ENCODE results near the gene PAWR. TPM values are rescaled to one million over a fixed set of nuclear protein-coding genes. Genes with fewer than 3 reads are reported as not detected.
A peak's percentile ranks its signal among the peaks of the same experiment; 100 is the strongest.
"Not testable (repeated sequence)": the region's sequence is repeated elsewhere in the genome, so short reads cannot be mapped to it uniquely, and the experiment has no call there.

The PAWR gene
- total RNA-seq, 1 experiment from 2014 or later = 40.8 TPM

DNA sequence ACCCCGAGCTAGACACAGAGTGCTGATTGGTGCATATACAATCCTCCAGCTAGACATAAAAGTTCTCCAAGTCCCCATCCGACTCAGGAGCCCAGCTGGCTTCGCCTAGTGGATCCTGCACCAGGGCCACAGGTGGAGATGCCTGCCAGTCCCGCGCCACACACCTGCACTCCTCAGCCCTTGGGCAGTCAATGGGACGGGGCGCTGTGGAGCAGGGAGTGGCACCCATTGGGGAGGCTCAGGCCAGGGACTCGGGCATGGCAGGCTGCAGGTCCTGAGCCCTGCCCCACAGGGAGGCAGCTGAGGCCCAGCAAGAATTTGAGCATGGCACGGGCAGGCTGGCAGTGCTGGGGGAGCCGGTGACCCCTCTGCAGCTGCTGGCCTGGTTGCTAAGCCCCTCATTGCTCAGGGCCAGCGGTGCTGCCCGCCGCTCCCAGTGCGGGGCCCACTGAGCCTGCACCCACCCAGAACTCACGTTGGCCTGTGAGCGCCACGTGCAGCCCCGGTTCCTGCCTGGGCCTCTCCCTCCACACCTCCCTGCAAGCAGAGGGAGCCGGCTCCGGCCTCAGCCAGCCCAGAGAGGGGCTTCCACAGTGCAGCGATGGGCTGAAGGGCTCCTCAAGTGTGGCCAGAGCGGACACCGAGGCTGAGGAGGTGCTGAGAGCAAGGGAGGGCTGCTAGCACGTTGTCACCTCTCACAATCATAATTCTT, 136.7 kb downstream of the PAWR start:
- H3K4me3 ChIP-seq = no peak overlapping the region
- peaks cover 51% of the 10 kb centered on the region for H3K4me1 ChIP-seq (replicated peaks)
- no peak overlapping the region for H3K27ac ChIP-seq
- no peaks in the 10 kb centered on the region for H3K9me3 ChIP-seq (replicated peaks)
- no peaks in the 10 kb centered on the region for H3K27me3 ChIP-seq (replicated peaks)
- H3K36me3 ChIP-seq = peaks cover 20% of the 10 kb centered on the region
- DNase-seq (ENCODE audit: low read depth in 1 of 2, low spot score in 2 of 2) = no peak

DNA sequence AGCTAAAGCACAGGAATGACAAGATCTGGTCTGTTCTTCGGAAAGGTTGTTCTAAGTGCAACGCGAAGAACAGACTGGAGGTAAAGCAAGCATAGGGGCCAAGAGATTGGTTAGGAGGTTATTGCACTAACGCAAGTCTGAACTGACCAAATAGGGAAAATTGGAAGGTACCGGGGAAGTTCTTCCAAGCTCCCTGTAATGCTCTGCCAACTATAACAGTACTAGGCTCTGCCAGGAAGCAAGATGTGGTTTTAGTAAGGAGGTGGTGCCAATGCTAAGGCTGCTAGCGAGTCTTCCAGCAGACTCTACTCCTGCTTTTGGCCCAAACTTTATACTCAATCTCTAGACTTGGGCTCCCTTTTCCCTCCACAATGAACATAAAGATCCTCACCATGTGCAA, 138.6 kb downstream of the PAWR start:
- Histone ChIP-seq H3K4me1 (replicated peaks) (peaks cover 50% of the 10 kb centered on the region), H3K27ac (no peak overlapping the region), H3K27me3 (replicated peaks) (no peaks in the 10 kb centered on the region), H3K4me3 (no peak overlapping the region), H3K36me3 (peaks cover 20% of the 10 kb centered on the region), H3K9me3 (replicated peaks) (no peaks in the 10 kb centered on the region)
- DNase-seq (ENCODE audit: low read depth in 1 of 2, low spot score in 2 of 2) = no peak

DNA sequence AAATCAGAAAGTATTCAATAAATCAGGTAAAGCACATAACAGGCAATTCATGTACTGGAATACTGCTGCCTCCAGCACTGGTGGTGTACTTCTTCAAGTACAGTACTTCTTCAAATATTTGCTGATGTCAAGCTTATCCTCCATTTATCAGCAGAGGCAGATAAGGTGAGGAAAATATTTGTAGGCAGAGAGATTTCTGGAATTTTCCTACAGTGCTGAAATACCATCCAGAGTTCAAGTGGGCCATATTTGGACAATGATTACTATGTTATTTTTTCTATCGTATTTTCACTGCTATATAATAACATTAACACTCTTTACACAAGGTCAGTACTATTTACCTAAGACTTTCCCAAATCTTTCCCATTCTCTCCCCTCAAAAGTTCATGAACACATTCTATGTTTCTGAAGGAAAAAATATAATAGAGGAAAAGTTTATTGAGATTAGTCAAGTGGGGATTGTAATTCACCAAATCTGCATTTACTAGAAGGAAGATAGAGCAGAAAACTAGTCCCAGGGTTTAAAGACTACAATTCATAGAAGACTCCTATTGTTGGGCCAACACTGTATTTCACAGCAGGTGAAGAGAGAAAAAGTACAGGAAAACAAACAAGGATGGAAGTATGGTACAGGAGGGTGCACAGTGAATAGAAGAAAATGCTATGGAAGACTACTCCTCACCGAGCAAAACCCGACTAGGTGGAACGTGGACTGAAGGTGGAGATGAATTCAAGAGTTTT, 141.1 kb downstream of the PAWR start:
- peak in 1 of 2 experiments; percentile 24 for DNase-seq (ENCODE audit: low read depth in 1 of 2, low spot score in 2 of 2)

DNA sequence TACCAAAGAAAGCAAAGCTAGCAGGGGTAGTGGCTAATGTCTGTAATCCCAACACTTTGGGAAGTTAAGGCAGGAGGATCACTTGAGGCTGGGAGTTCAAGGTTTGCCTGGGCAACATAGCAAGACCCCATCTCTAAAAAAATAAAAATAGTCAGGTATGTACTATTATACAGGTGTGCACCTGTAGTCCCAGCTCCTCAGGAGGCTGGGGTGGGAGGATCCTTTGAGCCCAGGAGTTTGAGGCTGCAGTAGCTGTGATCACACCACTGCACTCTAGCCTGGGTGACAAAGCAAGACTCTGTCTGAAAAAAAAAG, 142.2 kb downstream of the PAWR start:
- H3K27me3 ChIP-seq (replicated peaks) = no peaks in the 10 kb centered on the region
- no peak for DNase-seq (ENCODE audit: low read depth in 1 of 2, low spot score in 2 of 2)
- no peaks in the 10 kb centered on the region for H3K9me3 ChIP-seq (replicated peaks)
- H3K4me3 ChIP-seq = no peak overlapping the region
- peaks cover 11% of the 10 kb centered on the region for H3K36me3 ChIP-seq
- H3K4me1 ChIP-seq (replicated peaks) = peaks cover 54% of the 10 kb centered on the region
- H3K27ac ChIP-seq = peak overlapping the region; percentile 99

More for the DNA sequence above, 141.1 kb downstream of the PAWR start:
- Histone ChIP-seq H3K9me3 (replicated peaks) (no peaks in the 10 kb centered on the region), H3K27ac (peak overlapping the region; percentile 99), H3K4me3 (no peak overlapping the region), H3K4me1 (replicated peaks) (peaks cover 46% of the 10 kb centered on the region), H3K27me3 (replicated peaks) (no peaks in the 10 kb centered on the region), H3K36me3 (peaks cover 14% of the 10 kb centered on the region)

DNA sequence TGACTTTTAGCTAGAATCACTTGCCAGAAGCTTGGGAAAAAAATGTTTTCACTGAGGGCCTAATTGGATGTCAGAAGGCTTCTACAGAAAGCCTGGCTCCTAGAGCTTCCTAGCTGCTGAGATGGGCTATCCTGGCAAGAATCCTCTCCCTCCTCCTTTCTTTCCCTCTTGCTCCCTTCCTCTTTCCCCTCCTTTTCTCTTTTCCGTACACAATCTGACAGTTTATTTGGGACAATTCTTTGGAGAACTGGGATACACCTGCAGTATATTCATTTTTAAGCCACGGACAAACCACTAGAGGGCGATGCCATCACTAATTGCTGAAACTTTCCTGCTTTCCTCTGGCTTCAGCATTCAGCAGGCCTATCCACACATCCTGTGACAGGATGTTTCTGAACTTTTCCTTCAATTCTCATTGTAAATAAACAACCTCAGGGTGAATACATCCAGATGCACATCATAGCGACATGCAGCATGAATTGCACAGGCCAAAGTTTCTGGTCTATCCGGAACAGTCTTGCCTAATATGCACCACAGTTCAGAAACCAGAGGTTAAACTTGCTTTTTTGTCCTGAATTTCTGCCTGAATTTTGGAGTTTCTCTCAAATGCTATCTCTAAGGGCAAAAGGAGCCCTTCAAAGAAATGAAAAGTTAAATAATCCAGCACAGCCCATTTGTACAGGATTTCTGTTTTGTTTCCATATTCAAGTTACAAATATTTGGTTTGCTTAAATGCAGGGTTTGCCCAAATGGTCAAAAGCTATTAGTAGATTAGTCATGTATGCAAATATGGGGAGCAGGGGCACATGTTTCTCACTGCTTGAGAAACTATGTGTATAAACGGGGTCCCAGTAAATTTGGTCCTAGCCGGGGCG, 142.8 kb downstream of the PAWR start:
- Histone ChIP-seq H3K4me1 (replicated peaks) (peaks cover 54% of the 10 kb centered on the region), H3K9me3 (replicated peaks) (no peaks in the 10 kb centered on the region), H3K27ac (peak overlapping the region; percentile 99)

DNA sequence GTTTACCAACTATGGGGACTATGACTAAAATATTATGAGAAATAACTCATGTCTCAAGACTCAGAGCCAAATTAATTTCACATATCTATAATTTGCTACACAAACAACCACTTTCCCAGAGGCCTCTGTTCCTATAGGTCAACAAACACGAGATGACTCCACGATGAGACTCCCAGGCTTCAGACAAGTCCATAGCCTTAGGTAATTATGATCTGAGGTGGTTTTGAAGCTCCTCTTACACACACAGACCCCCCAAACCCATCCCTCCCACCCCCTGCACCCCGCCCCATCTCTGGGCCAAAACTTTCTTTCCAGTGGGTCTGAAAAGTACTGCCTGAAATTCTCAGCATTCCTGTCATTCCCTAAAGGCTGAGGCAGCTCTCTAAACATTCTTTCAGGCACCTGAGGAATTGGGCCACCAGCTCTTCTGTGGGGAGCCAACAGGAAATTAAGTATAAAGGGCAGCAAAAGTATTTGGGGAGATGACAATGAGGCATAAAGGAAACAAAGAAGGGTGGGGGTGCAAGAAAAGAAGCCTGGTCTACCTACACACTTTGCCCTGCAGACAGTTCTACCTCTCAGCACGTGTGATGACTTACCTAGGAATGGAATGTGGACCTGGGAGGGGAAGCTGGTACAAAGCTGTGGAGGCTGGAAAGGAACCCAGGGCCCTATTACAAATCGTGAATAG, 143.6 kb downstream of the PAWR start:
- H3K4me3 ChIP-seq = no peak overlapping the region
- H3K4me1 ChIP-seq (replicated peaks) = peaks cover 54% of the 10 kb centered on the region
- H3K27ac ChIP-seq = peak overlapping the region; percentile 99
- H3K27me3 ChIP-seq (replicated peaks) = no peaks in the 10 kb centered on the region
- no peaks in the 10 kb centered on the region; the same call in 1 of the 2 replicates for H3K36me3 ChIP-seq
- no peaks in the 10 kb centered on the region for H3K9me3 ChIP-seq (replicated peaks)
- DNase-seq (ENCODE audit: low read depth in 1 of 2, low spot score in 2 of 2) = peak; percentile 89 to 97

More for the DNA sequence above, 142.8 kb downstream of the PAWR start:
- H3K36me3 ChIP-seq = peaks cover 6% of the 10 kb centered on the region
- peak; percentile 72 to 90 for DNase-seq (ENCODE audit: low read depth in 1 of 2, low spot score in 2 of 2)
- H3K4me3 ChIP-seq = no peak overlapping the region
- H3K27me3 ChIP-seq (replicated peaks) = no peaks in the 10 kb centered on the region

DNA sequence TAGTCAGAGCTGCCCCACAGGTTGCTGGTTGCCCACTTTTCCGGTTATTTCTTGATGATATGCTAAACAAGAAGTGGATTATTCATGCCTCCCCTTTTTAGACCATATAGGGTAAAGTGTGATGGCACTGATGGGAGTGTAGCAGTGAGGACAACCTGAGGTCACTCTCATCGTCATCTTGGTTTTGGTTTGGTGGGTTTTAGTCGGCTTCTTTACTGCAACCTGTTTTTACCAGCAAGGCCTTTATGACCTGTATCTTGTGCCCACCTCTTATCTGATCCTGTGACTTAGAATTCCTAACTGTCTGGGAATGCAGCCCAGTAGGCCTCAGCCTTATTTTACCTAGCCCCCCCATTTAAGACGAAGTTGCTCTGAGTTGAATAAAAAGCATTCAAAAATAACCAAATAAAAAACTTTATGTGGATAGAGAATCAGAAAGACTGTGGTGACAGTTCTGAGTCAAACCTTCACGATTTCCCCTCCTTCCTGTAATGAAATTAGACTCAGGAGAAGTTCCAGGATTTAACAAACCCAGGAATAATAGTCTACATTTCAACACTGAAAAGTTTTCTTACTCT, 144.2 kb downstream of the PAWR start:
- peak; percentile 57 to 92 for DNase-seq (ENCODE audit: low read depth in 1 of 2, low spot score in 2 of 2)
- H3K4me3 ChIP-seq = no peak overlapping the region
- no peaks in the 10 kb centered on the region for H3K9me3 ChIP-seq (replicated peaks)
- H3K4me1 ChIP-seq (replicated peaks) = peaks cover 54% of the 10 kb centered on the region
- H3K27me3 ChIP-seq (replicated peaks) = no peaks in the 10 kb centered on the region
- H3K36me3 ChIP-seq = no peaks in the 10 kb centered on the region
- H3K27ac ChIP-seq = peak overlapping the region; percentile 99

DNA sequence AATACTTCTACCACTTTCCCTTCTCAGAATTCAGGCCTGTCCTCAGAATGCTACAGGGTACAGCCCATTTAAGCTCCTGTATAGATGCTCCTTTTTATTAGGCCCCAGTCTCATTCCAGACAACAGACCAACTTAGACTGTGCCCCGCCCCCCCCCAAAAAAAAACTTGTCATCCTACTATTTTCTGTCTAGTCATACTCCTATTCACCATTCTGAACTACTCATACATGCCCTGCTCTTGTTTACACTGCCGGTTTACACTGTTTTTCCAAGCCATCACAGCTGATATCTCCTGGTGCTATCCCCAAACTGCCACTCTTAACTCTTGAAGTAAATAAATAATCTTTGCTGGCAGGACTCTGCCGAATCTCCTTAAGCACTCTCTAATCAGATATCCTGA, 146.3 kb downstream of the PAWR start:
- not testable (repeated sequence) for H3K4me3 ChIP-seq; H3K9me3 ChIP-seq (replicated peaks); H3K27me3 ChIP-seq (replicated peaks); H3K36me3 ChIP-seq
- Histone ChIP-seq H3K4me1 (replicated peaks) (peaks cover 49% of the 10 kb centered on the region), H3K27ac (peak overlapping the region; percentile 74)
- DNase-seq (ENCODE audit: low read depth in 1 of 2, low spot score in 2 of 2) = peak in 1 of 2 experiments; percentile 59

DNA sequence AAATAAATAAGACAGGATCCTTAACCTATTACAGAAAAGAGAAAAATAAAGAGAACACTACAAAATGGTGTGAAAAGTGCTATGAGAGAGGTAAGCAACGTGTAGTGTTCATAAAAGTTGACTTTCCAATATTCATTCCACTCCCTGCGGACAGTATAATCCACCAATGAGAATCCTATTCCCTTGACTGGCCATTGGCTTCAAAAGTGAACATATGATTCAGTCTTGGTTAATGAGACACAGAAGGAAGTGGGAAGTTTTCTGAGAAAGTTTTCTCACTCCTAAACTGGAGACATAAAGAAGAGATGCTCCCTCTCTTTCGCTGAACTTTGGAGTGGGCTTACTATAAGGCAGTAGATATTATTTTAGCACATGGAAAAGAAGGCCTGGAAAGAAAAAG, 153.1 kb downstream of the PAWR start:
- Histone ChIP-seq H3K4me1 (replicated peaks) (no peaks in the 10 kb centered on the region), H3K36me3 (no peaks in the 10 kb centered on the region), H3K27me3 (replicated peaks) (no peaks in the 10 kb centered on the region), H3K9me3 (replicated peaks) (no peaks in the 10 kb centered on the region), H3K4me3 (no peak overlapping the region), H3K27ac (no peak overlapping the region)
- DNase-seq (ENCODE audit: low read depth in 1 of 2, low spot score in 2 of 2) = no peak

DNA sequence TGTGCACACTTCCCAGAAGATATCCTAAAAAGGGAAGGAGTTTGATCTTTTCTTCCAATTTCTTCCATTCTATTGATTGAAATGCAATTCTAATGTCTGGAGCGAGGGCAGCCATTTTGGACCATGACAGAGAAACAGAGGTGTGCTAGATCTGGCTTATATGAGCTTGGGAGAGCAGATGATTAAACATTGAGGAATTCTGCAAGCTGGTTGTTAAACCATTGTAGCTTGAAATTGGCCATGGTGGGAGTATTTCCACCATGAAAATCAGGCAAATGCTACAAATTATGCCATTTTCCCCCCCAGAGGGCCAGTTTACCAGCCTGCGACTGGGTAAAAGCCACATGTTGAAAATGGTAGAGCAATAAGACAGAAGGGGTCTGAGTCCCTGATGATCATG, 155.0 kb downstream of the PAWR start:
- Histone ChIP-seq H3K36me3 (no peaks in the 10 kb centered on the region), H3K27me3 (replicated peaks) (no peaks in the 10 kb centered on the region), H3K27ac (no peak overlapping the region), H3K4me1 (replicated peaks) (no peaks in the 10 kb centered on the region), H3K4me3 (no peak overlapping the region), H3K9me3 (replicated peaks) (no peaks in the 10 kb centered on the region)
- no peak for DNase-seq (ENCODE audit: low read depth in 1 of 2, low spot score in 2 of 2)

Other genes starting within 250 kb of the PAWR start
- 91.9 and 93.8 TPM in 2 replicates for gene PPP1R12A, start 244.1 kb upstream of the PAWR start, total RNA-seq (2014; rRNA removed; shearing (Covaris generic))